Activated T-helper 2 cell treated with anti-CD3 and anti-CD28 coated beads, Interferon-gamma antibody, Interleukin-2, Interleukin-4, amounts not matched to agents 10 μg/mL and 5 μg/mL and 100 μg/mL, durations not matched to agents 14 hours and 24 hours and 36 hours (primary cell): ENCODE measurements around the gene CYTL1. TPM values are rescaled to one million over a fixed set of nuclear protein-coding genes. Genes with fewer than 3 reads are reported as not detected.

Experiments
- DNase-seq: peaks from one replicate; pipeline ENCODE4 v3.0.0; 2021; ENCODE audit warnings: low spot score
- H3K27ac Mint-ChIP-seq: one replicate; pipeline ENCODE4 v1.8.0; 2021; ENCODE audit warnings: mixed read lengths
- H3K27me3 Mint-ChIP-seq: one replicate; pipeline ENCODE4 v1.8.0; 2021; ENCODE audit warnings: low read depth, mixed read lengths
- H3K36me3 Mint-ChIP-seq: one replicate; pipeline ENCODE4 v1.8.0; 2021; ENCODE audit warnings: low read depth, mixed read lengths
- H3K4me1 Mint-ChIP-seq: one replicate; pipeline ENCODE4 v1.8.0; 2021; ENCODE audit warnings: low read depth, mixed read lengths
- H3K4me3 Mint-ChIP-seq: one replicate; pipeline ENCODE4 v1.8.0; 2021; ENCODE audit warnings: low read depth, mild to moderate bottlenecking, moderate library complexity, mixed read lengths
- H3K9me3 Mint-ChIP-seq: one replicate; pipeline ENCODE4 v1.8.0; 2021; ENCODE audit warnings: mixed read lengths
- intact Hi-C: fragments of 100-400 bp; cut with micrococcal nuclease; formaldehyde crosslinking; loops from one replicate; pipeline ENCODE4 v1.15.1; 2023
- total RNA-seq: library from RNA; stranded (reverse); gene quantifications from 2 replicates; pipeline ENCODE4 v1.2.3, GENCODE V29; 2022

The CYTL1 gene
- total RNA-seq, 1 donor from 2014 or later = not detected

DNA sequence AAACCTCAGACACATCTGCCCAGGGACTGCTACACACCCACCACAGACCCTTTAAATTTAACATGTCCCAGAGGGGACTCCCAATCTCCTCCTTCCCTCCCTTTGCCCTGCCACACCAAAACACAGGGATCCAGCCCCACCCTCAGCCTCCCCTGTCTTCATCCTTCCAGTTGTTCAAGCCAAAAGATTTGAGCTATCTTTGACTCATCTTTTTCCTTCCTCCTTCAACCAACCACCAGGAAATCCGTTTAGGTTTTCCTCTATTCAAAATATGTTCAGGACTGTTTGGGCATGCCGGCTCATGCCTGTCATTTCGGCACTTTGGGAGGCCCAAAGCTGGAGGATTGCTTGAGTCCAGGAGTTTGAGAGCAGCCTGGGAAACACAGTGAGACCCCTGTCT, 25.1 kb upstream of the CYTL1 start:
- no peak for DNase-seq
- Mint-ChIP-seq H3K9me3 (no peaks in the 10 kb centered on the region), H3K4me1 (no peaks in the 10 kb centered on the region), H3K36me3 (no peaks in the 10 kb centered on the region), H3K27me3 (peaks cover 6% of the 10 kb centered on the region), H3K27ac (no peak overlapping the region), H3K4me3 (no peak overlapping the region)
- intact Hi-C loops = no loop called here

DNA sequence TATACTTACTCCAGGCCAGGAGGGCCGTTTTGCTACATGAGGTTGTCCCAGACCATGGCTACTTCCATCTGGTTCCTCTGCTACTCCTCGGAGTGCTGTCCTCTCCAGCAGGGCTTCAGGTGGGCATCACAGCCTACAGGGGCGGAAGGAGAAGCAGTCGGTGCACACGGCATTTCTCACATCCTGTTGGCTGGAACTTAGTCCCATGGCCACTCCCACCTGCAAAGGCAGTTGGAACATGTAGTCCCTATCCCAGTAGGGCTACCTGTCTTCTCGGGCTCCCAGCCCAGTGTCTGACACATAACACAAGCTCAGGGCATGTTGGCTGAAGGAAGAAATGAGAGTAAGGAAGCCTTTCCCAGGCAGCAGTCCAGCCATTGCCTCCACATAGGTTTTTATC, 24.3 kb upstream of the CYTL1 start:
- intact Hi-C loops = no loop called here
- no peak overlapping the region for H3K27ac Mint-ChIP-seq
- H3K4me3 Mint-ChIP-seq = no peak overlapping the region
- no peaks in the 10 kb centered on the region for H3K9me3 Mint-ChIP-seq
- peaks cover 3% of the 10 kb centered on the region for H3K27me3 Mint-ChIP-seq
- no peaks in the 10 kb centered on the region for H3K36me3 Mint-ChIP-seq
- no peaks in the 10 kb centered on the region for H3K4me1 Mint-ChIP-seq
- DNase-seq = no peak

DNA sequence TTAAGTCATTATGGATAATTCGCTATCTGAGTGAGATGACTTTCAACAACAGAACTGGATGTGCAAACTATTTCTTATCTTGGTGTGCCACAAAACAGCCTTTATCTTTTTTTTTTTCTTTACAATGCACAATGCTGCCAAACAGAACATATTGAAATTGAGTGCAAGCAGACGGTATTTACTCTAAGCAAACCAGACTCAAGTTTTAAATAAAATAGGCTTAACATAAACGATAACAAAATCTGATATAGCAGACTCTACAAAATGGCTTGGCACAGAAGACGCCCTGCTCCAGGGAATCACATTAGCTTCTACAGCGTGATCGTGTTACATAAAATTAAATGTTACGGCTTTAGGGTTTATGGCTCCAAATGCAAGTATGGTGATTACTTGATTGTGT, 22.4 kb upstream of the CYTL1 start:
- no peaks in the 10 kb centered on the region for H3K4me1 Mint-ChIP-seq
- DNase-seq = no peak
- H3K36me3 Mint-ChIP-seq = no peaks in the 10 kb centered on the region
- intact Hi-C loops = no loop called here
- no peaks in the 10 kb centered on the region for H3K27me3 Mint-ChIP-seq
- no peak overlapping the region for H3K4me3 Mint-ChIP-seq
- H3K9me3 Mint-ChIP-seq = no peaks in the 10 kb centered on the region
- H3K27ac Mint-ChIP-seq = no peak overlapping the region

DNA sequence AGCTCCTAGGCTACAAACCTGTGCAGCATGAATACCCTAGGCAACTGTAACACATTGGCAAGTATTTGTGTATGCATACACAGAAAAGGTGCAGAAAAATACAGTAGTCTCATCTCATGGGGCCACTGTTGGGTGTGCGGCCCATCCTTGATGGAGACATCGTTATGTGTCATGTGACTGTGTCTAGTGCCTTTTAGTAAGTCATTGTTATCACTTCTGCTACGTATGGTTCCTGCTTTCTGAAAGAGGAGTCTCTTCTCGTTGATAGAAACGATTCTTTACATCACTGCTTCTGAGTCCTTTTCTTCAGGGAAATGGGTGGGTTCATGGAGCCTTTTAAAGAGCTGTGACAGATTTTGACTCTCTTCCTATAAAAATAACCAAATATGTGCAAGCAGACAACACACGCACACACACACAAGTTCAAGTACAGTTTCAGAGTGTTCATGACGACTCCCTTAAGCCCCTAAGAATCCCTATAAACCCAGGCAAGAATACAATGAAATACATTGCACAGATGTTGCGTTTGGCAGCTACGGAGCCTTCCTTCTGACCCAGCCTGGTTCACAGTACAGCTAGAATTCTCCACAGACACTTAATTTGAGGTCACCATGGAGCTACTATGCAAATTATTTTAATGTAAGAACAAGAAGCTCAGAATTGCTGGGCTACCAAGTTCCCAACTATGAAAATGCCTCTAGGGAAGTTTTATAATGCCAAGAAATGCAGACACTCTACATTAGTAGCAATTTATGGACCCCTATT, 21.8 kb upstream of the CYTL1 start:
- no peak for DNase-seq
- intact Hi-C loops = no loop called here
- no peak overlapping the region for H3K27ac Mint-ChIP-seq
- no peak overlapping the region for H3K4me3 Mint-ChIP-seq
- H3K36me3 Mint-ChIP-seq = no peaks in the 10 kb centered on the region
- H3K27me3 Mint-ChIP-seq = no peaks in the 10 kb centered on the region
- no peaks in the 10 kb centered on the region for H3K9me3 Mint-ChIP-seq
- H3K4me1 Mint-ChIP-seq = no peaks in the 10 kb centered on the region

DNA sequence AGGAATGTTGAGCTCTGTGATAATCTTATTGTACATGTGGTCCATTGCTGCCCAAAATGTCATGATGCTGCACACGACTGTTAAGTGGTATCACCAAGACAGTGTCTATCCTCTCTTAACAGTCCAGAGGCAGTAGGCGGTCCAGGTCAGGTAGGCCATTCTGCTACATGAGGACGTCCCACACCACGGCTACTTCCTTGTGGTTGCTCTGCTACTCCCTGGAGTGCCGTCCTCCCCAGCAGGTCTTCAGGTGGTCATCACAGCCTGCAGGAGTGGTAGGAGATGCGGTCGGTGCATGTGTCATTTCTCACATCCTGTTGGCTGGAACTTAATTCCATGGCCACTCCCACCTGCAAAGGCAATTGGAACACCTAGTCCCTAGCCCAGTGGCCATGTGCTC, 20.5 kb upstream of the CYTL1 start:
- Mint-ChIP-seq H3K27ac (no peak overlapping the region), H3K4me3 (no peak overlapping the region), H3K27me3 (no peaks in the 10 kb centered on the region), H3K36me3 (no peaks in the 10 kb centered on the region), H3K4me1 (no peaks in the 10 kb centered on the region), H3K9me3 (no peaks in the 10 kb centered on the region)
- no peak for DNase-seq
- intact Hi-C loops = no loop called here

DNA sequence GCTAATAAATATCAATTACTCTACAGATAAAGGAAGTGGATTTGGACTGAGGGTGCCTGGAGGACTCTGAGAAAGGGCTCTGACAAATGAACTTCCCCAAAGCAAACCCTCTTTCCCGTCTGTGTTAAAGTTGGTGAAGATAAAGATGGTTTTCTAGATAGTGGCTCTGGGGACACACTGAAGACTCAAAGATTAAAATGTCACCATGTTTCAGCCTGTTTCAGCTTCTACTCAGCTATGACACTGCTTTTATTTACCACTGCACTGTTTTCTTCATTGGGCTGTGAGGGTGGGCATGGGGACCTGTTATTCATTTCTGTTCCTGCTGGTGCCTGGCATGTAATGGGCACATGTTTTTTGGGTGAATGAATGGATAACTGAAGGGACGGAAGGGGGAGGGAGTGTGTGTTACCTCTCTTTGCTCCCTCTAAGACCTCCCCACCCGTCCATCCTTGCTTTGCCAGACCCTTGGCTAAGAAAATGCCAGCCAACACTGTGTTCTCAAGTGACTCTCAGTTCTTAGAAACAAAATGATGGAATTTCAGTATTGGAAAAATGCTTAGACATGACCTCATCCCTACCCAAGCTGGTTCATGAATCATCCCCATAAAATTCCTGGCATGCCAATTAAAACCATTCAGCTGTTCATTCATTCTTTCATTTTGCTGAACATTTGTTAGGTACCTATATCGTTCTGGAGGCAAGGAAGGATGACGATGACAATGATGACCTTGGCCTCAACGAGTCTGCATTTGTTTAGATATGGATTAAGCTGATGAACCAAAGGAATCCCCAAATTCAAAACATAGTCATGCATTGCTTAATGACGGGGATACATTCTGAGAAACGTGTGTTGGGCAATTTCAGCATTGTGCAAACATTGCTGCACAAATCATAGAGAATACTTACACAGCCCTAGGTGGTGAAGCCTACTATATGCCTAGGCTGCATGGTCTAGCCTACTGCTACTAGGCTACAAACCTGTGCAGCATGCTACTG, 18.6 kb upstream of the CYTL1 start:
- H3K9me3 Mint-ChIP-seq = no peaks in the 10 kb centered on the region
- DNase-seq = no peak
- H3K36me3 Mint-ChIP-seq = no peaks in the 10 kb centered on the region
- H3K4me1 Mint-ChIP-seq = peaks cover 7% of the 10 kb centered on the region
- H3K27ac Mint-ChIP-seq = no peak overlapping the region
- intact Hi-C loops = no loop called here
- no peak overlapping the region for H3K4me3 Mint-ChIP-seq
- H3K27me3 Mint-ChIP-seq = no peaks in the 10 kb centered on the region

DNA sequence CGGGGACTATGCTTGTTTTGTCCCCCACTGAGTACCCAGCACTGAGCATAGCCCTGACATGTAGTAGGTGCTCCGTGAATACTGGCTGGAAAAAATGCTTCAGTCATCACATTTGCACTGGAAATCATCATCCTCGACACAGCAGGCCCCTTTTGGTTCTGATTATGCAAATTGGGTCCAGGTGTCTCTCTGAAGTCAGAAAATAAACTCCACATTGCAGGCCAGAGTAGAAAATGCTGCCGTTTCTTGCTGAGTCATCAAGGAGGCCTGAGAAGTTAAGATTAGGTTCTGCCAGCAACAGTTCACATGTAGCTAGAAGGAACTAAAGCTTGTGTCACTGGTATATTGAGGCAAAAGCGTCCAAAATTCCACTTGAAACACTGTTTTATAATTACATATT, 17.0 kb upstream of the CYTL1 start:
- H3K27me3 Mint-ChIP-seq = no peaks in the 10 kb centered on the region
- H3K4me1 Mint-ChIP-seq = peaks cover 7% of the 10 kb centered on the region
- no peak overlapping the region for H3K4me3 Mint-ChIP-seq
- no peak for DNase-seq
- H3K9me3 Mint-ChIP-seq = no peaks in the 10 kb centered on the region
- H3K36me3 Mint-ChIP-seq = no peaks in the 10 kb centered on the region
- intact Hi-C loops = no loop called here
- H3K27ac Mint-ChIP-seq = no peak overlapping the region

DNA sequence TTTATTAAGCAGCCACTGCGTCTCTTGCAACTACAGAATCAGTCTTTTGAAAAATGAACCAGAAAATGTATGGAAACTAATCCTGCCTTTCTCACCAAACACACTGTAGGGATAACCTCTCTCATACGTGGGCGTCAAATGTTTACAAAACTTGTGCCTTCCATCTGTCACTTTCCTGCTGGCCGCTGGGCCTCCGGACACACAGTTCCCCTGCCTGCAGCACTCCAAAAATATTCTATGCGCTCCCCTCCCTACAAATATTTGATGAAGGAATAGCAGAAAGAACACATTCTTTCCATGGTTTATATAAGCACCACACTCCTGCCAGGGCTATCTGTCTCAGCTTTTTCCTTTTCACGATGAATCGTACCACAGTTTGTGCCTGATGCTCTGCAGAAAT, 14.9 kb upstream of the CYTL1 start:
- no peaks in the 10 kb centered on the region for H3K27me3 Mint-ChIP-seq
- intact Hi-C loops = no loop called here

DNA sequence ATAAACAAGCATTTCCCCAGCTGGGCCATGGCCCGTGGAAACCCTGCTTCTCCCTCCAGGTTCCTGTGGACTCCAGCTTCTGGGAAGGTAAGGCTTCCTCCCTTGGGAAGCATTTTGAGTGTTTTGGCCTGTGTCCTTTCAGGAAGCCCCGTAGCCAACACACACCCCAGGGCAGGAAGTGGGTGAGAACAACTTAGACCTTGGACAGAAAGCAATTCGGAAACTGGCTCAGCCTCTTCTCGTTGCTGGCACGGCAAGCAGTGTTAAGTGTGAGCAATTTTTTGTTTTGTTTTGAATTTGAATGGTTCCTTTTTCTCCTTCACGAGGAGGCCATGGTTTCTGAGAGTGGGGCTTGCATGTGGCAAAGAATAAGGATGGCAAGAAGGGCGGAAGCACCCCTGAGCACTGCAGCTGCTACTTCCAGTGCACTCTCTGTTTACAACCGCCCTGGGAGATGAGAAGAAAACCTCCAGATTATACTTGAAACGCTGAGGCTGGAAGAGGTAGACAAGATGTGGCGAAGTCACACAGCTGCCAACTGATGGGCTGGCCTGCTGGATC, 14.1 kb upstream of the CYTL1 start:
- H3K27me3 Mint-ChIP-seq = no peaks in the 10 kb centered on the region
- intact Hi-C loops = no loop called here
- no peaks in the 10 kb centered on the region for H3K9me3 Mint-ChIP-seq
- H3K36me3 Mint-ChIP-seq = no peaks in the 10 kb centered on the region
- no peak for DNase-seq
- peaks cover 7% of the 10 kb centered on the region for H3K4me1 Mint-ChIP-seq
- no peak overlapping the region for H3K4me3 Mint-ChIP-seq
- no peak overlapping the region for H3K27ac Mint-ChIP-seq

More for the DNA sequence above, 14.9 kb upstream of the CYTL1 start:
- DNase-seq = no peak
- Mint-ChIP-seq H3K36me3 (no peaks in the 10 kb centered on the region), H3K4me1 (peaks cover 7% of the 10 kb centered on the region), H3K9me3 (no peaks in the 10 kb centered on the region), H3K27ac (no peak overlapping the region), H3K4me3 (no peak overlapping the region)

DNA sequence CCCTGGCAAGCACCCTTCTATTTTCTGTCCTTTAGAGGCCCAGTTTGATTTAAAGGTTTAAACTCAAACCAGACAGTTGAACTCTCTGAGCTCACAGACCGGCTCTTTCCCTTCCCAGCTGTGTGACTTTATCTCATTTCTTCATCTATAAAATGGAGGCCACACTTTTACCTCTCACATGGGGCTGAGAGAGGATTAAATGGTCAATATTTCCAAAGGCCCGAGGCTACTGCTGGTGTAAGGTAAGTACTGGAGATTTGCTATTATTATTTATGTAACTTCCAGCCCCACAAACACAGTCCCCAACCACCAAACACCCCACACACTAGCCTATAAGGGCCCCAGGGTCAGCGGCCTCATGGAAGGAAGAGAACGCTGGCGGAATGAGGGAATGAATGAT, 13.6 kb upstream of the CYTL1 start:
- Mint-ChIP-seq H3K27ac (no peak overlapping the region), H3K36me3 (no peaks in the 10 kb centered on the region), H3K4me1 (peaks cover 7% of the 10 kb centered on the region), H3K27me3 (no peaks in the 10 kb centered on the region), H3K4me3 (no peak overlapping the region), H3K9me3 (no peaks in the 10 kb centered on the region)
- DNase-seq = no peak
- intact Hi-C loops = no loop called here

DNA sequence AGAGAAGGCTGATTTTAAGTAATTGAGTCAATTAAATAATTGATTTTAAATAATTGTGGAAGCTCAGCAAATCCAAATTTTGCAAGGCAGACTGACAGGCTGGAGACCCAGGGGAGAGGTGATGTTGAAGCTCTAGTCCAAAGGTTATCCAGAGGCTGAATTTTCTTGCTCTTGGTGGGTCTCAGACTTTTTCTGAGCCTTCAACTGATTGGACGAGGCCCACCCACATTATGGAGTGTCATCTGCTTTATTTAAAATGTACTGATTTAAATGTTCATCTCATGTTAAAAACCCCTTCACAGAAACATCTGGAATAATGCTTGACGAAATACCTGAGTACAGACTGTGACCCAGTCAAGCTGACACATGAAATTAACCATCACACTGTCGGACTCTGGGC, 11.7 kb upstream of the CYTL1 start:
- Mint-ChIP-seq H3K4me3 (no peak overlapping the region), H3K27me3 (no peaks in the 10 kb centered on the region), H3K27ac (no peak overlapping the region), H3K36me3 (no peaks in the 10 kb centered on the region), H3K9me3 (no peaks in the 10 kb centered on the region), H3K4me1 (peaks cover 7% of the 10 kb centered on the region)
- intact Hi-C loops = no loop called here
- no peak for DNase-seq

DNA sequence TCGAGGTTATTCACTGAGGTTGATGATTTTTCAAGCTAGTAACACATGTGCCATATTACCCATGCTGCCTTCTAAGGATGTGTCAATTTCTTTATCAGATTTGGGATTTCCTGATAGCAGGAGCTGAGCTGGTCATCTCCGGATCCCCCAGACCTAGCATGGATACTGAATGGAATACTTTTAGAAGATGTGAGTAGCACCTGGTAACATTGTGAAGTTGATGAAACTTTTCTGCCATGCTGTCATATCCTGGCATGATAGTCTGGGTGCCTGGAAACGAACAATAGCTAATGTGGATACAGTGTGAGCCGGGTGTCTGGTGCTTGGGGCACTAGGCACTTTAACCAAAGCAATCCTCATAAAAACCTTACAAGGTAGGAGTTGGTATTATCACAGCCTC, 11.0 kb upstream of the CYTL1 start:
- Mint-ChIP-seq H3K9me3 (no peaks in the 10 kb centered on the region), H3K4me1 (peaks cover 7% of the 10 kb centered on the region), H3K36me3 (no peaks in the 10 kb centered on the region), H3K27me3 (no peaks in the 10 kb centered on the region), H3K27ac (no peak overlapping the region), H3K4me3 (no peak overlapping the region)
- no peak for DNase-seq
- intact Hi-C loops = no loop called here

DNA sequence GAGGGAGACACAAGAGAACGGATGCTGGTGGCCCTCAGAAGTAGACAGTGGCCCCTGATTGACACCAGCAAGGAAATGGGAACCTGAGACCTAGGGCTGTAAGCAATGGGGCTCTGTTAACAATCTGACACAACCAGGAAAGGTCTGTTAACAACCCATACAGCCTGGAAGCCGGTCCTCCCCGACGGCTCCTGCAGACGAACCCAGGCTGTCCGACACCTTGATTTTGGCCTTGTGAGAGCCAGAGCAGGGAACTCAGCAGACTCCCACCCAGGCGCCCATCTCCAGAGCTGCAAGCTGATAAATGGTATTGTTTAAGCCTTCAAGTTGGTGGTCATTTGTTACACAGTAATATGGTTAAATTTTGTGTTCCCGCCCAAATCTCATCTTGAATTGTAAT, 10.2 kb upstream of the CYTL1 start:
- peaks cover 7% of the 10 kb centered on the region for H3K4me1 Mint-ChIP-seq
- no peak overlapping the region for H3K27ac Mint-ChIP-seq
- intact Hi-C loops = no loop called here
- no peak for DNase-seq
- no peaks in the 10 kb centered on the region for H3K9me3 Mint-ChIP-seq
- H3K4me3 Mint-ChIP-seq = no peak overlapping the region
- no peaks in the 10 kb centered on the region for H3K36me3 Mint-ChIP-seq
- no peaks in the 10 kb centered on the region for H3K27me3 Mint-ChIP-seq
